ENCODE measurements around the gene SAE1. TPM values are rescaled to one million over a fixed set of nuclear protein-coding genes. Genes with fewer than 3 reads are reported as not detected.

Gene SAE1
- total RNA-seq, 6 experiments from 2014 or later: 18.8 to 33.2 (median 26.7) TPM

DNA sequence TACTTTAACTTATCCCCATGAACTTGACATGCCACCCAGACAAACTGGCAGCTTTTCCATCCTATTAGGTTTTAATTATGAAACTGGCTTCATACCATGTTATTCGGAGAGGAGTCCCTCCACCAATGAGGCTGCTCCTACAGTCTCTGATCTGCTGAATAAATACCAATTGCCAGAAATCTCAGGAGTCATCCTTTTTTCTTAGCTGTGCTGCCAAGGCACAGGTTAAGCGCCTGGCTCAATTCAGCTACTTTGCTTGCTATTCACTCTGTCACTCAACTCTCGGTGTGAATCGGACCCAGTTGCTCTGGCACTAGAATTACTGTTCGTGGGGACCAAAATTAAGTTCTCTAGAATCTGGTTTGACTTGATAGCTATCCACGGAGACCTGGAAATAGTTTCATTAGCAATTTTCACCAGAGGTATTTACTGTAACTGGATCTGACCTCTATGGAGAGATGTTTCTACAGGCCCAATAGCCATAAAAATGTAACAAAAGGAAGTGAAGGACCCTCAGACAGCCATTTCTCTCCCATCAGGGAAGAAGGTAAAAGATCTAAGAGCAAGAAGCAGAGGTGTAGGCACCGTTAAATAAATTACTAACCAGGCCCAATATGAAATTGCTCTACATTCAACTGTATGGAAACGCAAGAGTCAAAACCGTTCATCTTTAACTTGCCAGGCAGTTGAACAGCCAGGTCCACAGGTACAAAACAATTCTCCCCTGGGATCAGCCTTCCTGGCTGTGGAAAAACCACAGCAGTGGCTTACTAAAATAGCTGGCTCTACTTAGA is 22.5 kb upstream of the SAE1 start:
- no peak overlapping the region for H3K4me3 ChIP-seq
- peaks cover 0 to 49% (median 10%) of the 10 kb centered on the region in 4 donors for H3K4me1 ChIP-seq
- ATAC-seq (no peak), DNase-seq (no peak)
- no peaks in the 10 kb centered on the region for H3K27me3 ChIP-seq
- no peak for TF ChIP-seq CTCF (IDR thresholded peaks at IDR 0.05)
- no peak for TF ChIP-seq POLR2A (IDR thresholded peaks at IDR 0.05)
- H3K27ac ChIP-seq: peak overlapping the region in 2 of 3 donors; percentile 21 to 63
- H3K9me3 ChIP-seq: no peaks in the 10 kb centered on the region
- intact Hi-C loops (cut with DNase I): no loop called here
- H3K36me3 ChIP-seq: no peaks in the 10 kb centered on the region
- WGBS (ENCODE audit: insufficient coverage, low coverage, low lambda C conversion rate, missing lambda C conversion rate): 84% methylated on average over 9 of the region's 9 CpGs

GRCh38 chr19:47109177-47109540 is 21.5 kb upstream of the SAE1 start:
- TF ChIP-seq POLR2A (IDR thresholded peaks at IDR 0.05) (no peak), CTCF (IDR thresholded peaks at IDR 0.05) (no peak)
- 29% methylated on average over 2 of the region's 2 CpGs for WGBS (ENCODE audit: insufficient coverage, low coverage, low lambda C conversion rate, missing lambda C conversion rate)
- peaks cover 0 to 49% (median 10%) of the 10 kb centered on the region in 4 donors for H3K4me1 ChIP-seq
- peak overlapping the region in 2 of 3 donors; percentile 6 to 100 for H3K27ac ChIP-seq
- H3K27me3 ChIP-seq: no peaks in the 10 kb centered on the region
- no peak overlapping the region for H3K4me3 ChIP-seq
- H3K36me3 ChIP-seq: no peaks in the 10 kb centered on the region
- intact Hi-C loops (cut with DNase I): no loop called here
- H3K9me3 ChIP-seq: no peaks in the 10 kb centered on the region
- ATAC-seq: no peak
- DNase-seq: no peak

GRCh38 chr19:47109541-47110375 is 20.9 kb upstream of the SAE1 start:
- TF ChIP-seq POLR2A (IDR thresholded peaks at IDR 0.05) (no peak), CTCF (IDR thresholded peaks at IDR 0.05) (no peak)
- 45% methylated on average over 15 of the region's 15 CpGs for WGBS (ENCODE audit: insufficient coverage, low coverage, low lambda C conversion rate, missing lambda C conversion rate)
- no peaks in the 10 kb centered on the region for H3K36me3 ChIP-seq
- no peaks in the 10 kb centered on the region for H3K27me3 ChIP-seq
- intact Hi-C loops (cut with DNase I): no loop called here
- H3K4me3 ChIP-seq: peak overlapping the region; percentile 86 to 95 (median 90)
- H3K27ac ChIP-seq: peak overlapping the region; percentile 100
- DNase-seq (no peak), ATAC-seq (no peak)
- peaks cover 0 to 49% (median 10%) of the 10 kb centered on the region in 4 donors for H3K4me1 ChIP-seq
- no peaks in the 10 kb centered on the region for H3K9me3 ChIP-seq

- Histone ChIP-seq H3K36me3 (no peaks in the 10 kb centered on the region), H3K9me3 (no peaks in the 10 kb centered on the region), H3K27me3 (no peaks in the 10 kb centered on the region), H3K4me1 (peaks cover 0 to 47% (median 10%) of the 10 kb centered on the region in 4 donors), H3K4me3 (peak overlapping the region; percentile 86 to 95 (median 90)), H3K27ac (peak overlapping the region; percentile 100)
- intact Hi-C loops (cut with DNase I): no loop called here
- 27% methylated on average over 12 of the region's 12 CpGs for WGBS (ENCODE audit: insufficient coverage, low coverage, low lambda C conversion rate, missing lambda C conversion rate)
- TF ChIP-seq CTCF (IDR thresholded peaks at IDR 0.05): no peak
- no peak for TF ChIP-seq POLR2A (IDR thresholded peaks at IDR 0.05)
- ATAC-seq: no peak
- no peak for DNase-seq
These were observed 20.1 kb upstream of the SAE1 start for GRCh38 chr19:47110521-47111005.
